HG02763 (cell line): ENCODE results near the gene METTL2B.
A peak's percentile ranks its signal among the peaks of the same experiment; 100 is the strongest.

Experiments
- ATAC-seq: cut with Tn5 transposase; IDR thresholded peaks from one replicate; pipeline ENCODE4 v1.9.1; 2021; ENCODE audit warnings: mild to moderate bottlenecking, moderate library complexity; ENCODE audit not compliant: unreplicated experiment

METTL2B gene, protein sequence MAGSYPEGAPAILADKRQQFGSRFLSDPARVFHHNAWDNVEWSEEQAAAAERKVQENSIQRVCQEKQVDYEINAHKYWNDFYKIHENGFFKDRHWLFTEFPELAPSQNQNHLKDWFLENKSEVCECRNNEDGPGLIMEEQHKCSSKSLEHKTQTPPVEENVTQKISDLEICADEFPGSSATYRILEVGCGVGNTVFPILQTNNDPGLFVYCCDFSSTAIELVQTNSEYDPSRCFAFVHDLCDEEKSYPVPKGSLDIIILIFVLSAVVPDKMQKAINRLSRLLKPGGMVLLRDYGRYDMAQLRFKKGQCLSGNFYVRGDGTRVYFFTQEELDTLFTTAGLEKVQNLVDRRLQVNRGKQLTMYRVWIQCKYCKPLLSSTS

DNA sequence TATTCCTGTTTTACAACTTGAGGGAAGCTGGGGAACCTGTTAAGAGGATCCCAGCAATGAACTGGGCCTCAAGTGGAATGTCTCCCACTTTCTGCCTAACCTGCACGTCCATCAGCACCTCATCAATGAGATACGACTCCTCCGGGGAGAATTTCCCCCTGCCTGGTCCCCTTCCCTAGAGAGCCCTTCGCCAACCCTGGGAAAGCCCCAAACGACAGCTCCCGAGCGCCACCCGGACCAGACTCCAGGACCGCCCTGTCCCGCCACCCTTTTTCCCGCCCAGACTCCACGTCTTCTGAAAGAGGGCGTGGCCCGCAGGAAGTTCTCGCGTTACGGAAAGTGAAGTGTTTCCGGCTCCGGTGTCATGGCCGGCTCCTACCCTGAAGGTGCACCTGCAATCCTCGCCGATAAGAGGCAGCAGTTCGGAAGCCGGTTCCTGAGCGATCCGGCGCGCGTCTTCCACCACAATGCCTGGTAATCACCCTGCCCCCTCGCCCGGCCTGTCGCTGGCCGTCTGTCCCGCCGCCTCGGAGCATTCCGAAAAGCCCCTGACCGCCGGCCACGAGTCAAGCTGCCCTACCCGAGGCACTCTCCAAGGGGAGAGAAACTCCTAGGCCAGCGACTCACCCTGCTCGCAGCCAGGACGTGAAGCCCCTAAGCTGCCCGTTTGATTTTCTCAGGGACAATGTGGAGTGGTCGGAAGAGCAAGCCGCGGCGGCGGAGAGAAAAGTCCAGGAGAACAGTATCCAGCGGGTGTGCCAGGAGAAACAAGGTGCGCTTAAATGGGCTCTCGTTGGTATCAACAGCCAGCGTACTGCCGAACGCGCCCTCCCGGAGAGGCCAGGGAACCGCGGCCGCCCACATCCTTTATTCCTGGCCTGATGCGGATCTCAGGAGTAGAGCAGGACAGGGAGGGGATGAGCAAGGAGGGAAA lies at the start of gene METTL2B:
TSS of gene METTL2B (plus strand) at position 347 of the 934 bp plus-strand sequence. CDS start at position 365, 18 bp downstream.
- peak; percentile 94 for ATAC-seq

DNA sequence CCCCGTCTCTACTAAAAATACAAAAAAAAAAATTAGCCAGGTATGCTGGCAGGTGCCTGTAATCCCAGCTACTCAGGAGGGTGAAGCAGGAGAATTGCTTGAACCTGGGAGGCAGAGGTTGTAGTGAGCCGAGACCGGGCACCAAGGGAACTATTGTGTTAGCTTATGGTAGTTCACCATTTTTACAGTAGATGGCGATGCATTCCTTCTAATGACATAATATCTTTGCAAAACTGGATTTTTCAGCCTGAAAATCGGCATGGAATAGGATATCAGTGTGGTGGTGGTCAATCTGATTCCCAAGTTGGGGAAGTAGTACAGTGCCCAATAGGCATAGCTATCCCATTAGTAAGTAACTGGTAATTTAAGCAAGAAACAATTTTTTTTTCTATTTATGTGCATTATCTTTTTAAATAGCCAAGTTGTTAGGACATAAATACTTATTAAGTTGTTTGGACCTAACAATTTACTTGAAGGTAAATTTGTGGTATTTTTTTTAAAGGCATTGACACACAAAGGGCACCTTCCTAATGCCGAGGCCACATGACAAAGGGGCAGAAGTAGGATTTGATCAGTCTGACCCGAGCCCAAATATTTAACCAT lies 49.2 kb upstream of the METTL2B start:
- ATAC-seq: no peak

DNA sequence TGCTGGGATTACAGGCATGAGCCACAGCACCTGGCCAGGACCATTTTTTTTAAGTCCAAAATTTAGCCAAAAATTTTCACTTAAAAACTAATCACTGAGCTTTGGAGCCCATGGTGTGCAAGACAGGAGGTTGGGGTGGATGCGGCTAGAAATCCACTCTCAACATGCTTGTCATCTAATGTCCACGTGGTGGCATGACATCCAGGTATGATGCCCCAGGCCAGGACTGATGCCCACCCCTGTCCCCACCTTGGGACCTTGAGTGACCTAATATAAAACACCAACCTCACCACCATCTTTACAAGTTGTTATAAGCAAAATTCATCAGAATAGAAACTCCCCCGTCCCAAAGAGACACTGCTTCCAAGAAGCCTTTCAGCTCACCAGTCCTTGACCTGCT lies 46.3 kb upstream of the METTL2B start:
- ATAC-seq: no peak

DNA sequence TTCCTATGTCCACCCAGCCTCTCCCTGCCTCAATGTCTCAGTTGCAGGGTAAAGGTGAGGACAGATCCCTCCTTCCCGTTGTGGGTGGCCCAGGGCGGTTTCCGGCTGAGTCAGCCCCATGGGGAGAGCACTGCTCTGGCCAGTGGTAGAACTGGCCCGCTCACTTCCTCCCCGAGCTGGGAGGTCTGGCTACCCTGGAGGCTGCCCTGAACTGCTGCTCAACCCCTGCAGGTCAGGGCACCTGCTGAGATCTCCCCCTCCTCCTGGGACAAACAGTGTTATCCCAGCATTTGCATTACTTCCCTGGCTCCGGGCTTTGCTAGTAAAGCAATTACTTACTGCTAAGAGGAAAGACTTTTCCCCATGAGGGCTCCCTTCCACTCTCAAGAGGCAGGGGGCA lies 45.3 kb upstream of the METTL2B start:
- ATAC-seq: no peak

DNA sequence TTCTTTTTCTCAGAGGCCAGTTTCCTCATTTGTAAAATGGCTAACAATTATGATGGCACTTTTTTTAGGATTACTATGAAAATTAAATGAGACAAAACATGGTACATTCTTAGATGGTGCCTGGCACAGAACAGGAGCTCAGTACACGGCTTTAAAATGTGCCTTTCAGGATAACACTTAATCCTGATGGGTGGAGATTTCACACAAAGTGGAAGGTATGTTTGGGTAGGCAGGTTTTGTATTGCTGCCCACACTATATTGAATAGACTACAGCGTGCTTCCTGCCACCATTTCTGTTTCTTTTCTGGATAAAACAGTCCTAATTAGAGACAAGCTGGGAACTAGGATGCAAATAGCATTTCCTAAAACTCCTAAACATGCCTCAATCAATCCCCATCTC lies 44.8 kb upstream of the METTL2B start:
- no peak for ATAC-seq

DNA sequence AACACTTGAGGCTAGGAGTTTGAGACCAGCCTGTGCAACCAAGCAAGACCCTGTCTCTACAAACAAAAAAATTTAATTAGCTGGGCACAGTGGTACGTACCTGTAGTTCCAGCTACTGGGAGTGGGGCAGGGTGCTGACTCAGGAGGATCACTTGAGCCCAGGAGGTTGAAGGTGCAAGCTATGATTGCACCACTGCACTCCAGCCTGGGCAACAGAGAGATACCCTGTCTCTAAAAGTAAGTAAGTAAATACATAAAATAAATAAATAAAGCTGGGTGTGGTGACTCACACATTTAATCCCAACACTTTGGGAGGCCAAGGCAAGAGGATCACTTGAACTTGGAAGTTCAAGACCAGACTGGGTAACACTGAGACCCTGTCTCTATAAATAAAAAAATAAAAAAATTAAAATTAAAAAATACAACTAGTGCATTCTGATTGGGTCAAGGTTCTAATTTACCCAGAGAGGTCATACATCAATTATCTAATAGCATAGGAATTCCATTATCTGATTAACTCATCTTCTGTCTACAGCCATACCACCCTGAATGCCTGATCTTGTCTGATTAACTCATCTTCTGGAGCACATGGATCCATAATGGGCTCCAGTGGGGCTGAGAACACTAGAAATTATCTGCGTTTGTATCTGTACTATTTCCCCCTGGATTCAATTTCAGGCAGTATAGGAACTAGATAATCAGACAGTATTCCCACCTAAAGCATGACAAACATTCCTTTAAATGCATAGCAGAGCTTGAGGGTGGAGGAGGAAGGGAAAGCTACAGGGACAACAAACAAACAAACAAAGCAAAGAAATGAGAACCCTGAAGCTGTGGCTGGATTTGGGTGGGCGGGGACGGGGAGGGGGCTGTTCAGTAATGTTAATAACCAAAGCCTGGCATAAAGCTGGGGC lies 41.9 kb upstream of the METTL2B start:
- no peak for ATAC-seq

DNA sequence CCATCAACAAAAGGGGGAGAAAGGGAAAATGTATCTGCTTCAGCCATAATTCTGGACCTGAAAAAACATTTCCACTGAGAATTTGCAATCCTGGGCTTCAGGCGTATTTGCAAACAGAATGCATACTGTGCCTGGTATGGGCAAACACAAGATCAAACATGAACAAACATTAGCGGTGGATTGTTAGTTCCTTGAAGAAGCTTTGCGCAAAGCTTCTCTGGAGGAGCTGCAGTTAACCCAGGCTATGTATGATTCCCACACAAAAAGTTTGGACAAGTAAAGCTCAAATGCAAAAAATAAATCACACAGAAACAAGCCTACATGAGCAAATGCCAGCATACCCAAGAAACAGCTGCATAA lies 41.2 kb upstream of the METTL2B start:
- no peak for ATAC-seq

DNA sequence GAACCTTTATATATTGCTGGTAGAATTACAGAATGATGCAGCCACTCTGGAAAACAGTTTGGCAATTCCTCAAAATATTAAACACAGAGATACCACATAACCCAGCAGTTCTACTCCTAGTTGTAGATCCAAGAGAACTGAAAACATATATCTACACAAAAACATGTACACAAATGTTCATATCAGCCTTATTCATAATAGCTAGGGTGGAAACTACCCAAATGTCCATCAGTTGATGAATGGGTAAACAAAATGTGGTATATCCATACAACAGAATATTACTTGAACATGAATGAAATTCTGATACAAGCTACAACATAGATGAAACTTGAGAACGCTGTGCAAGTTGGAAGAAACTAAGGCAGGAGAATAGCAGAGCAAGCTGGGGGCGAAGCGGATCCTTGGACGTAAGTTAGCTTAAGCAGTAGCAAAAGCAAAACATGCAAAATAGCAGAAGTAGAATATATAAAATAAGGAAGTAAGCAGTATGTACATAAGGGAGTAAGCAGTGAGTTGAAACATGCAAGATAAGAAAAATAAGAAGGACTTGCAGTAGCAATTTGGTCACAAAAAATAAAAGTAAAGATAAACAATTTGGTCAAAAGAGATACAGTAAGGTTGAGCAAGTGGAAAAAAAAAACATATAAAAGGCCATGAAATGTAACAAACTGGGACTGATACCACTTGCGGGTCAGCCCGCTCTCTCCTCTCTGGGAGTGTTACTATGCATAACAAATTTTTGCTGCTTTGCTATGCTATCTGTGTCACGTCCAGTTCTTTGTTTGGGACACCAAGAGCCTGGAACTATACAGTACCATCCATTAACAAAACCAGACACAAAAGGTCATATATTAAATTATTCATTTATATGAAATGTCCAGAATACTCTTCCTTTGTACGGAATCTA lies 38.9 kb upstream of the METTL2B start:
- ATAC-seq: no peak

DNA sequence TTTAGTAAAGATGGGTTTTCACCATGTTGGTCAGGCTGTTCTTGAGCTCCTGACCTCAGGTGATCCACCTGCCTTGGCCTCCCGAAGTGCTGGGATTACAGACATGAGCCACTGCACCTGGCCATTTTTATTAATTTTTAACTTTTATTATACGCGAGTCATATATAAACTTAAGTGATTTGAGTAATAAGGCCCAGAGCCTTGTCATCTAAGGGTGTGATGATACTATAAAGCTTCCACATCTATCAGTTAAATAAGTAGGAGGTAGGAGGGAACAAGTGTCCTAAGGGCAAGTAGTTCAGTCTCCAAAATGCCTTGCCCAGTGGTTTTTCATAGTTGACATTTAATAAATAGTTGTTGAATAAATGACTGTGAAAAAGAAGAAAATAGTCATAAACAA lies 34.2 kb upstream of the METTL2B start:
- ATAC-seq: no peak

DNA sequence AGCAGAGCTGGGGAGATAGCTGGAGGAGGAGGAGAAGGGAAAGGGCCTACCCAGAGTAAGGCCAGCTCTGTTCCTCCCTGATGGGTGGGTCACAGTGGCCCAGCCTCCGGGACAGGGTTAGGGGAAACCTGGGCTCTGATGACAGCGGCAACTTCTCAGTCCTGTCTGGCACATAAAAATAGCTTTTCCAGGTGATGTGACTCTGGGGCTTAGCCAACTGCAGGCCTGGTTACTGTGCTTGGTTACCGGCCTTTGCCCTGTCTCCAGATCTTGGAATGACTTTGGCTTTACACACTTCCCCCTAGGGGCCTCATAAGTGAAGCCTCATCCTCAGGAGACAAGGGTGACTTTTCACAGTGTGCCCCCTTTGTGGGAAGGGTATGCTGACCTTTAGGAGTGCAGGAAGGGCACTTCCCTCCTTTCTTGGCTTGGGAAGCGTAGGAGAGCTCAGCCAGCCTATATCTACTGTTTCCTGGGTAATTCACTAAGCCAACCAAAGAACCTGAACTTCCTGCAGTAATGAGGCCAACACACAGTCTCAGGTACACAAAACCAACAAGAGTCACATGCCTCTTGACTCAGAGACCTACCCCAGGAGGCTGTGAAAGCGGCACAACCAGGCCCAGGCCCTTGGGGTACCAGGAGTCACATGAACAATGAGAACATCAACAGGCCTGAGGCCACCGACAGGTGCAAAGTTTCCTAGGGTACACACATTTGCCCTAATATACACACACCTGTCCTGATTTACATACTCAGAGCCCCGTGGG lies 32.5 kb upstream of the METTL2B start:
- ATAC-seq: no peak

DNA sequence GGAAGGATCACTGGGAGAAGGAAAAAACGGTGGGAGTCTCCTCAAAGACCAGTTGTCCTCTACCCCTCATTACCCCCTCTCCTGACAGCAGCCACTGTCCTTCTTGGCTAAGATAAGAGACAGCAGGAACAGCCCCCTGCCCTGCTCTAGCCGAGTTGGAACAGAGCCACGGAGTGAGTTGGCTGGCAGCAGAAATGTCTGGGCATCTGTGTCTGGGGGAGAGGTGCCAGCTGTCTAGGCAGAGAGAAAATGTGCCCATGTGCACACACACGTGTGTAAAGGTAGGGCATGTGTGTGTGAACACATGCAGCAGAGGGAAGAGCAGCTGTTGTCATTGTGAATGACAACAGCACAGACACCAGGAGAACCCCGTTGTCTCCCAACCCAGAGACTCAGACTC lies 30.2 kb upstream of the METTL2B start:
- ATAC-seq: no peak

DNA sequence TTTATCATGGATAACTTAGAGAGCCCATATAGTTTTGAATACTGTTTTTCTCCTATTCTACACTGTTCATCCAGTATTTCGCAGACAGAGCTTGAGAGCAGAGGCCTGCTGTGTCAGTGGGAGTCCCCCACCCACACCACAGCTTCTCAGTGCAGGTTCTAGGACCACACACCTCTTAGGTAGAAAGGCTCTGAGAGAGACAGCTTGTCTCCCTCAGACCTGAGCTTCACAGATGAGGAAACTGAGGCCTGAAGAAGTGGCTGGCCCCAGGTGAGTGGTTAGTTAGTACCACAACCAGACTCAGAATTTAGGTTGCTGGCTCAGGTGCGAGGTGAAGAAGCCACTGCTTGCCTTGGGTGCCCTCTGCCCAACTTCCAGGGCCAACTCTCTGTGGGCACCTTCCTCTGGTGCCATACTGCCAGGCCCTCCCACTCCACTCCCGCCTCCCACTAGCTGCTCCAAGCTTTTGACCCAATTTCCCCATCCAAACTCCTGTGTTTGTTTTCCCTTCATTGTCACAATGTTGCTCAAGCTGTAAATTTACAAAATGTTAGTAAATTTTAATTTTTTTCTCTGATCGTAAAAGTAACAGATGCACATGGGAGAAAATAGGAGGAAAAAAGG lies 28.5 kb upstream of the METTL2B start:
- no peak for ATAC-seq

DNA sequence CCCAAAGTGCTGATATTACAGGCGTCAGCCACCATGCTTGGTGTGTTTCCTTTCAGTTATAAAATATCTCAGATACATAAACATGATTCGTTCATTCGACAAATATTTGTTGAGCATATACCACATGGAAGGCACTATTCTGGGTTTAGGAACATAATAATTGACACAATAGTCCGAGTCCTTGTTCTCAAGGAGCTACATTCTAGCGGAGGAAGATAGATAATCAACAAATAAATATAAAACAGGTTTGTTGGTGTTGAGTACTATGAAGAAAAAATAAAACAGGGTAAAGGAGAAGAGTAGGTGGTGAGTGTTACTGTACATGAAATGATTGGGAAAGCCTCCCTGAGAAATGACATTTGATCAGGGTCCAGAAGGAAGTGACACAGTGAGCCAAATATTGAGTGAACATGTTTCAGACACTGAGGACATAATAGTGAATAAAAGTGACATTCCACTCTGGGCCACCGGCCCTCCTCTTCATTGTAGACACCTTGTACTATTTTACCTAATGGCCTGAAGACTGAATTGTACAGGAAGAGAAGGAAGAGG lies 27.7 kb upstream of the METTL2B start:
- no peak for ATAC-seq

DNA sequence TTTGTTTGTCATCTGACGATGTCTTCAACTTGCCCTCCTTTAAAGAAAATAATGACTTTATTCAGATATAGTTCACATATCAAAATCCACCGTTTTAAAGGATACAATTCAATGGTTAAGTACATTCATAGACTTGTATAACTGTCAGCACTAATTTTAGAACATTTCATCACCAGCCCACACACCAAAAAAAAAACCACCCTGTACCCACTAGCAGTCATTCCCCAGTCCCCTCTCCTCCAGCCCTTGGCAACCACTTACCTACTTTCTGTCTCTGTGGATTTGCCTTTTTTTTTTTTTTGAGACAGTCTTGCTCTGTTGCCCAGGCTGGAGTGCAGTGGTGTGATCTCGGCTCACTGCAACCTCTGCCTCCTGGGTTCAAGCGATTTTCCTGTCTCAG lies 26.1 kb upstream of the METTL2B start:
- ATAC-seq: no peak

DNA sequence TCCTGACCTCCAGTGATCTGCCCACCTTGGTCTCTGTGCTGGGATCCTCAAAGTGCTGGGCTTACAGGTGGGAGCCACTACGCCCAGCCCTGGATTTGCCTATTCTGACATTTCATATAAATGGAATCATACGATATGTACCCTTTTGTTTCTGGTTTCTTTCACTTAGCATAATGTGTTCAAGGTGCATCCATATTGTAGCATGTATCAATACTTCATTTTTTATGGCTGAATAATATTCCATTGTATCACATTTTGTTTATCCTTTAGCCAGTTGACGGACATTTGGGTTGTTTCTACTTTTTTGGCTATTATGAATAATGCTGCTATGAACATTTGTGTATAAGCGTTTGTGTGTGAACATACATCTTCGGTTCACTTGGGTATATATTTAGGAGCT lies 25.6 kb upstream of the METTL2B start:
- ATAC-seq: no peak

DNA sequence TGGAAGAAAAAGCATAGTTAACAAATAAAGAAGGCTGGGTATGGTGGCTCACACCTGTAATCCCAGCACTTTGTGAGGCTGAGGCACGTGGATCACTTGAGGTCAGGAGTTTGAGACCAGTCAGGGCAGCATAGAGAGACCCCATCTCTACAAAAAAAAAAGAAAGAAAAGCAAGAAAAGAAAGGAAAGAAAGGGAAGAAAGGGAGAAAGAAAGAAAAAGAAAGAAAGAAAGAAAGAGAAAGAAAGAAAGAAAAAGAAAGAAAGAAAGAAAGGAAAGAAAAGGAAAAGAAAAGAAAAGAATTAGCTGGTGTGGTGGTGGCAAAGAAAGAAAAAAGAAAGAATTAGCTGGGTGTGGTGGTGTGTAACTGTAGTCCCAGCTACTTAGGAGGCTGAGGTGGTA lies 24.0 kb upstream of the METTL2B start:
- ATAC-seq: no peak

DNA sequence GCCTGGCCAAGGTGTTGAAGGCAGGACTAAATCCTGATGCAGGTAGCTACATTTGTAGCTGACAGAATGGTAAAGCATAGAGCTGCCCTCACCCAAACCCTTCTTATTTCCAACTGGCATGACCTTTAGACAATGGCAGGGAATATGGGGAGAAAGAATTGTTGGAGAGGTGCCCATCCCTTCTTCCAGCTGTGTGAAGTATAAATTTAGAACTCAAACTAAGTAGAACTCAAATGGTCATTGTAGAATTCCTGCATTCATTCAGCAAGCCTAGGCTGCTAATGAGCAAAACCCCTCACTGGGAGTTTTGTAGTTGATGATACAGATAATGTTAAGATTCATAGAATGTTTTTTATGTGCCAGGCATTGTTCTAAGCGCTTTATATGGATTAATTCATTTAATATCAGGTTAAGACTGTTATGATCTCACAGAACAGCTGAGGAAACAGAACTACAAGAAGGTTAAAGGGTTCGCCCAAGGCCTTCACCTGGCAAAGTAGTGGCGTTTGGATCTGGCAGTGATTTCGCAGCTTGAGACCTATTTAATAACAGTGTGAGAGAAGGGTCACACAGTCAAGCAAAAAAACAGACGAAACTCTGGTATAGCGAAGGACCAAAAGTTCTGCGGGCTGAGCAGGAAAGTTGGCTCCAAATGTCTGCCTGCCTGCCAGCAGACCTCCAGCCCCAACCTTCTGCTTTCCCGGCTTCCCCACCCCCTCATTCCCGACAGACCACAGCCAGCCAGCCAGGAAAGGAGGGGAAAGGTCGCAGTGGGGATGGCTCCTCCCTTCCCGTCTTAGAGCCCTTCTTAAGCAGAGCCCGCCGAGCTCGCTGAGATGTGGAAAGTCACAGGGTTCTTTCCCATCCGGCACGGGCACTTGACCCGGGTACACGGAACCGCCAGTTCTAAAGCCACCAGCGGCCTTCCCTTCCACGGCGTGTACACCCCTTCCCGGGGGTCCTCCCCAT lies 22.4 kb upstream of the METTL2B start:
- no peak for ATAC-seq
